Measurements from ENCODE around the gene HTD2.

The HTD2 gene

GRCh38 chr3:58359621-58360020 is 53.3 kb downstream of the HTD2 start:
- DNase-seq = no peak

GRCh38 chr3:58361866-58362265 is 55.5 kb downstream of the HTD2 start:
- no peak for DNase-seq

- DNase-seq = no peak
Observed at GRCh38 chr3:58366699-58367098, 60.4 kb downstream of the HTD2 start.

GRCh38 chr3:58369038-58369437 is 62.7 kb downstream of the HTD2 start:
- no peak for DNase-seq

Data from DMS79 (cell line).